HCT116 (cell line): ENCODE data around the gene FDCSP. TPM values are rescaled to one million over a fixed set of nuclear protein-coding genes. Genes with fewer than 3 reads are reported as not detected.

ENCODE experiments used
- ATAC-seq: fragments of 200-7000 bp; cut with Tn5 transposase; 2 replicates; pipeline ENCODE4 v1.9.1; 2020; ENCODE audit warnings: mild to moderate bottlenecking, moderate library complexity
- BruUV-seq: library from RNA; stranded (reverse); fragments of 400-500 nt; replicated peaks from 2 replicates; lab custom pipeline; 2021; lab: Mats Ljungman, UMichigan
- CTCF ChIA-PET: fragments of 300-600 bp; sonication (Branson Sonifier 250); formaldehyde crosslinking; loops from one replicate; lab custom pipeline; 2021; ENCODE audit warnings: antibody characterized with exemption; lab: Charles Lee
- POLR2A ChIA-PET: fragments of 300-600, 350-600 bp; sonication (Branson Sonifier 250); formaldehyde crosslinking; loops from one replicate; lab custom pipeline; 2021; ENCODE audit warnings: antibody characterized with exemption; lab: Charles Lee
- RAD21 ChIA-PET, 2 experiments: fragments of 300-600 bp; sonication (Branson Sonifier 250); formaldehyde crosslinking; loops; one replicate each; lab custom pipeline; 2023; ENCODE audit warnings: low total read pairs in 2 of 2; ENCODE audit not compliant: uncharacterized antibody in 2 of 2, unreplicated experiment in 2 of 2, low non-redundant PET in 1 of 2; lab: Charles Lee
- DNase-seq: peaks from one replicate; pipeline ENCODE4 v3.0.0-alpha.2; 2010; ENCODE audit warnings: low read depth, low spot score
- H2AFZ ChIP-seq: fragments of 200-600 bp; shearing (Covaris generic), sonication (generic); 2 replicates; pipeline ENCODE4 v1.6.1; 2017; ENCODE audit warnings: low read depth, mixed run types, mixed read lengths, antibody characterized with exemption, low read length; ENCODE audit not compliant: poor library complexity, severe bottlenecking
- H3K27ac ChIP-seq: 2 replicates; pipeline ENCODE4 v1.5.1; 2012; ENCODE audit warnings: low read depth, low read length
- H3K27me3 ChIP-seq: fragments of 200-600 bp; sonication (generic); 2 replicates; pipeline ENCODE4 v1.6.1; 2016; ENCODE audit warnings: mixed run types, low read length, mixed read lengths; ENCODE audit not compliant: insufficient read depth
- H3K36me3 ChIP-seq, 2 experiments: fragments of 200-500 bp in 1 of 2; fragments of 200-600 bp in 1 of 2; sonication (Bioruptor generic) in 1 of 2; sonication (generic) in 1 of 2; 2 replicates each; pipeline versions ENCODE4 v1.5.1 to v1.6.1; 2014 to 2016; ENCODE audit warnings: low read length in 2 of 2, inconsistent platforms in 1 of 2, mixed read lengths in 1 of 2, mixed run types in 1 of 2; ENCODE audit not compliant: insufficient read depth in 2 of 2, control insufficient read depth in 1 of 2
- H3K4me1 ChIP-seq, 2 experiments: fragments of 200-600 bp in 1 of 2; sonication (generic) in 1 of 2; 2 replicates each; pipeline versions ENCODE4 v1.5.1 to v1.6.1; 2012 to 2017; ENCODE audit warnings: low read length in 2 of 2, inconsistent platforms in 1 of 2, mild to moderate bottlenecking in 1 of 2, mixed read lengths in 1 of 2, mixed run types in 1 of 2, moderate library complexity in 1 of 2; ENCODE audit not compliant: insufficient read depth in 2 of 2, control insufficient read depth in 1 of 2
- H3K4me2 ChIP-seq: fragments of 200-600 bp; sonication (generic); 2 replicates; pipeline ENCODE4 v1.6.1; 2017; ENCODE audit warnings: mixed run types, low read length, mixed read lengths
- H3K4me3 ChIP-seq, 2 experiments: fragments of 200-600 bp in 1 of 2; sonication (generic) in 1 of 2; replicated peaks in 1 of 2; 2 replicates each; pipeline ENCODE4 v1.5.1; 2011 to 2016; ENCODE audit warnings: low read length in 2 of 2, control low read depth in 1 of 2, low read depth in 1 of 2, mild to moderate bottlenecking in 1 of 2, mixed read lengths in 1 of 2, mixed run types in 1 of 2
- H3K79me2 ChIP-seq: fragments of 200-600 bp; sonication (generic); 2 replicates; pipeline ENCODE4 v1.6.1; 2017; ENCODE audit warnings: mild to moderate bottlenecking, mixed run types, low read length, moderate library complexity, mixed read lengths; ENCODE audit not compliant: insufficient read depth
- H3K9ac ChIP-seq: fragments of 200-600 bp; sonication (generic); 2 replicates; pipeline ENCODE4 v1.6.1; 2016; ENCODE audit warnings: low read length, mixed read lengths
- H3K9me2 ChIP-seq: fragments of 200-600 bp; sonication (generic), shearing (Covaris generic); 2 replicates; pipeline ENCODE4 v1.6.1; 2017; ENCODE audit warnings: mixed run types, mild to moderate bottlenecking, moderate library complexity; ENCODE audit not compliant: insufficient read depth
- H3K9me3 ChIP-seq, 2 experiments: fragments of 200-500 bp in 1 of 2; fragments of 200-600 bp in 1 of 2; sonication (Bioruptor generic) in 1 of 2; sonication (generic) in 1 of 2; 2 replicates each; pipeline ENCODE4 v1.6.1; 2014 to 2017; ENCODE audit warnings: low read length in 2 of 2, mixed read lengths in 2 of 2, inconsistent platforms in 1 of 2, low read depth in 1 of 2, mild to moderate bottlenecking in 1 of 2, mixed run types in 1 of 2, moderate library complexity in 1 of 2; ENCODE audit not compliant: control insufficient read depth in 1 of 2, insufficient read depth in 1 of 2
- H4K20me1 ChIP-seq: fragments of 200-600 bp; sonication (generic), shearing (Covaris generic); 2 replicates; pipeline ENCODE4 v1.6.1; 2017; ENCODE audit warnings: mixed run types, mild to moderate bottlenecking, moderate library complexity; ENCODE audit not compliant: insufficient read depth
- CBX3 ChIP-seq: IDR thresholded peaks from 2 replicates; pipeline ENCODE4 v1.6.1; 2012; ENCODE audit warnings: low read depth
- CEBPB ChIP-seq: IDR thresholded peaks from 2 replicates; pipeline ENCODE4 v1.6.1; 2012; ENCODE audit warnings: low read depth
- CTCF ChIP-seq, 3 experiments: fragments of 200-600 bp in 1 of 3; sonication (generic) in 1 of 3; IDR thresholded peaks in 2 of 3; conservative IDR thresholded peaks in 1 of 3; 2 replicates each; pipeline ENCODE4 v1.5.1; 2012 to 2017; ENCODE audit warnings: low read depth in 2 of 3, low read length in 2 of 3, antibody characterized with exemption in 1 of 3, borderline replicate concordance in 1 of 3, control low read depth in 1 of 3, mild to moderate bottlenecking in 1 of 3, mixed read lengths in 1 of 3, mixed run types in 1 of 3, moderate library complexity in 1 of 3; ENCODE audit not compliant: insufficient read depth in 1 of 3
- FOSL1 ChIP-seq: IDR thresholded peaks from 2 replicates; pipeline ENCODE4 v1.6.1; 2012; ENCODE audit warnings: low read depth
- POLR2AphosphoS5 ChIP-seq: IDR thresholded peaks from 2 replicates; pipeline ENCODE4 v1.6.1; 2011; ENCODE audit warnings: mild to moderate bottlenecking, low read depth, low read length, moderate library complexity
- REST ChIP-seq: IDR thresholded peaks from 2 replicates; pipeline ENCODE4 v1.6.1; 2012; ENCODE audit warnings: low read depth
- SP1 ChIP-seq: IDR thresholded peaks from 2 replicates; pipeline ENCODE4 v1.6.1; 2012; ENCODE audit warnings: low read depth
- TCF7L2 ChIP-seq: IDR thresholded peaks from 2 replicates; pipeline ENCODE4 v1.7.0; 2011; ENCODE audit warnings: borderline replicate concordance, inconsistent platforms; ENCODE audit not compliant: insufficient read depth, insufficient read length; ENCODE audit errors: extremely low read depth
- YY1 ChIP-seq: IDR thresholded peaks from 2 replicates; pipeline ENCODE4 v1.6.1; 2011; ENCODE audit warnings: low read length, low read depth, moderate library complexity, mild to moderate bottlenecking; ENCODE audit not compliant: insufficient replicate concordance; ENCODE audit errors: extremely low read depth
- ZBTB33 ChIP-seq: IDR thresholded peaks from 2 replicates; pipeline ENCODE4 v1.6.1; 2011; ENCODE audit warnings: mild to moderate bottlenecking, low read length, moderate library complexity; ENCODE audit not compliant: insufficient replicate concordance; ENCODE audit errors: extremely low read depth
- intact Hi-C: fragments of 100-400 bp; cut with micrococcal nuclease; formaldehyde crosslinking; loops from 2 replicates; pipeline ENCODE4 v1.10.0; 2022
- total RNA-seq: library from RNA; stranded (reverse); gene quantifications from one replicate; pipeline ENCODE4 v1.2.1, GENCODE V29; 2021; ENCODE audit not compliant: unreplicated experiment
- TF ChIP-seq, protein P1 (sequence below): IDR thresholded peaks from 2 replicates; pipeline ENCODE4 v1.6.1; 2012

FDCSP gene
- total RNA-seq, 1 experiment from 2014 or later = not detected

DNA sequence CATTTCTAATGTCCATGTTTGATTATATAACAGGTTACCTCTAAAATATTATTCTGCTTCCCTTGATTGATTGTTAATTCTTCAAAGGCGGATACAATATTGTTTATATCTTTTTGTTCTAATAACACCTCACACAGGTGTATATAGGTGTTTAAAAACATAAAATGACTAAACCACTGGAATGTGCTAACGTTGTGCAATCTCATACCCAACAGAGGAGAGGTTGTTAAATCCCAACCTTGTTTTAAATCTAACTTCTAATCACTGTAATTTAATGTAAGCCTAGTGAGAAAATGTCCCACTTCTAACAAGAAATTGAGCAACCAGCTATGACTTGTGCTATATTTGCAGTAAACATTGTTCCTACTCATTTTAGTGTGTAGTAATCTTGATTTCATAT is 29.1 kb upstream of the FDCSP start:
- Histone ChIP-seq H3K4me3 (no peak overlapping the region), H3K4me1 (no peaks in the 10 kb centered on the region), H3K27ac (no peak overlapping the region), H2AFZ (no peak overlapping the region), H4K20me1 (no peaks in the 10 kb centered on the region), H3K9me3 (no peaks in the 10 kb centered on the region), H3K79me2 (no peaks in the 10 kb centered on the region), H3K4me2 (no peak overlapping the region), H3K9me2 (no peaks in the 10 kb centered on the region), H3K9ac (no peak overlapping the region), H3K36me3 (no peaks in the 10 kb centered on the region), H3K27me3 (no peaks in the 10 kb centered on the region)
- intact Hi-C loops = no loop called here
- BruUV-seq = no TSS peak
- ChIA-PET CTCF (no interaction called here), RAD21 (no interaction called here), POLR2A (no interaction called here)
- DNase-seq (no peak), ATAC-seq (no peak)
- TF ChIP-seq, protein P1, sequence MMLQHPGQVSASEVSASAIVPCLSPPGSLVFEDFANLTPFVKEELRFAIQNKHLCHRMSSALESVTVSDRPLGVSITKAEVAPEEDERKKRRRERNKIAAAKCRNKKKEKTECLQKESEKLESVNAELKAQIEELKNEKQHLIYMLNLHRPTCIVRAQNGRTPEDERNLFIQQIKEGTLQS = no peak
- TF ChIP-seq FOSL1 = no peak
- TF ChIP-seq ZBTB33 = no peak
- TF ChIP-seq CTCF (IDR thresholded peaks at IDR 0.05 in 2 of 3, conservative IDR thresholded peaks at IDR 0.05 in 1 of 3; ENCODE audit: borderline replicate concordance in 1 of 3, insufficient read depth in 1 of 3, low read depth in 2 of 3, low read length in 2 of 3) = no peak
- TF ChIP-seq CBX3 = no peak
- no peak for TF ChIP-seq SP1
- no peak for TF ChIP-seq CEBPB
- TF ChIP-seq REST = no peak
- no peak for TF ChIP-seq POLR2AphosphoS5
- TF ChIP-seq TCF7L2 = no peak
- TF ChIP-seq YY1 = no peak
